ENCODE results near the gene L3MBTL2. TPM values are rescaled to one million over a fixed set of nuclear protein-coding genes. Genes with fewer than 3 reads are reported as not detected.

L3MBTL2 gene
- polyA plus RNA-seq, 3 donors: 27.6 to 28.9 (median 28.6) TPM

DNA sequence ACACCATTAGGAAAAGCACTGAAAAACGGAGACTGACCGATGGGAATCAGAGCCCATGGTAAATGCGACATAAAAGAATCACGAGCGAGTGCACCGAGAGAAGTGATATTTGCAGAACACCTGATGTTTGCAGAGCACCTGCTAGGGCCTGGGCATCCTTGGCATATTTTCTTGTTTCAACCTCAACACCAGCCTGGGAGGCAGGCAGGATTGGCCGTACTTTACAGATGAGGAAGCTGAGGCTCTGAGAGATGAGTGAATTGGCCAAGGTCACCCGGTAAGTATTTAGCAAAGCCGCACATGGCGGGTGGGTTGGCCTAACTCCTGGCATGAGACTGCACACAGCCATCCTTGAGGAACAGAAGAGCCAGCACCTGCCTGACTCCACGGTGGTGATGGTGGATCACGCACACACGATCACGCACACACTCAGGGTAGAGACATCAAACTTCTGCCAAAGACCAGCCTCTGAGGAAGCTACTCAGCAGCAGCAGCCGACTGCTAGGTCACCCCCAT is 57.2 kb downstream of the L3MBTL2 start:
- no peak for DNase-seq

DNA sequence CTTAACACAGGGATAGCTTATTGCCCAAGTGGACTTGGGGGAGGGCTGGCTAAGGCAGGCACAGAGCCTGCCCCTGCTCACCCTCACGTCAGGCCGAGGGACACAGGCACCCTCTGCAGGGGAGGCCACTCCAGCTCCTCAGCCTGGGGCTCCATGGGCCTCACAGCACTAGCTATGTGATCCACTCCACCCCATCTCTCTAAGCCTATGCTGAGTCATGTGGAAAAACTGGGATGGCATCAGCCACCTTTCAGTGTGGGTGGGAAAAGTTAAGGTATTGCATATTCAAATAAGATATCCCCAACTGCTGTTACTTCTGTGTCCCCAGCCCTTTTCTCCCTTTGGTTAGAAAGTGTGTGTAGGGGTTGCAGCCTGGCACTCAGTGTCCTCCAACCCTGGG is 58.6 kb downstream of the L3MBTL2 start:
- DNase-seq: no peak

GRCh38 chr22:41264408-41264941 is 59.4 kb downstream of the L3MBTL2 start:
- no peak for DNase-seq

DNA sequence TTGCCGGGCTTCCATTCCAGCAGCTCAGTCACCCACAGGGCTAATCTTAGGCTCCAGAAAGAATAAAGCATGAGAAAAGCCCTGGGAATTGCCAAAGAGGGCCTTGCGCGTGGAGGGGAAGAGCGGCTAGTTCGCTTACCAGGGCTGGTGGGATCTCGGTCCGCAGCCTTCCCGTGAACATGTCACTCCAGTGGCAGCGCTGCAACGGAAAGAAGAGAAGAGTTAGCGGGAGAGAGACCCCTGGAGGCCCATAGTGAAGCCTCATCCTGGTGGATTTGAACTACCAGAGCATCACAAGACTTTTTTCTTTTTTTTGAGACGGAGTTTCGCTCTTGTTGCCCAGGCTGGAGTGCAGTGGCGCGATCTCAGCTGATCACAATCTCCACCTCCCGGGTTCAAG is 62.8 kb downstream of the L3MBTL2 start:
- no peak for DNase-seq

- DNase-seq: no peak
Observed at GRCh38 chr22:41271787-41272186, 66.7 kb downstream of the L3MBTL2 start.

DNA sequence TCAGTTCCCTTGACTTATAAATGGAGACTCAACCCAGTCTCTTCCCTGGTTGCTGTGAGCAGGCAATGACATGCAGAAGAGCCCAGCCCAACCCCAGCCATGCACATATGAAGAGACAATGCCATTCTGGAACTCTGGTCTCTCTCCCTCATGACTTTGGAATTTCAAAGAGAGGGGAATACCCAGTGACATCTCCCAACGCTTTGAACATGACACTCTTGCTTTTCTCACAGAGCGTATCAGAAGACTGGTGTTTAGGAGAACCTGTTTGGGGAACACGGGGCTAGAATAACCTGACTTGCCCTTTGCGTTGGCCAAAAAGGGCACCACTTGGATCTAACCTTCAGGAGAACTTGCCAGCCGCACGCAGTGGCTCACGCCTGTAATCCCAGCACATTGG is 68.0 kb downstream of the L3MBTL2 start:
- DNase-seq: no peak

GRCh38 chr22:41274856-41275255 is 69.7 kb downstream of the L3MBTL2 start:
- no peak for DNase-seq

GRCh38 chr22:41280065-41280464 is 75.0 kb downstream of the L3MBTL2 start:
- no peak for DNase-seq

GRCh38 chr22:41280854-41281253 is 75.7 kb downstream of the L3MBTL2 start:
- no peak for DNase-seq

Other genes with a start within 250 kb of the L3MBTL2 start
- 10 to 100 TPM; 55.3 to 78.4 (median 72.0) TPM for gene EP300, start 112.7 kb upstream of the L3MBTL2 start, polyA plus RNA-seq (ENCODE audit: insufficient read length in 3 of 3)
- gene CHADL, start 35.6 kb downstream of the L3MBTL2 start, polyA plus RNA-seq (ENCODE audit: insufficient read length in 3 of 3): 1 to 10 TPM; 4.3 to 5.2 (median 4.9) TPM
- gene RANGAP1, start 80.9 kb downstream of the L3MBTL2 start, polyA plus RNA-seq (ENCODE audit: insufficient read length in 3 of 3): 10 to 100 TPM; 59.1 to 62.9 (median 61.2) TPM
- gene ZC3H7B, start 96.2 kb downstream of the L3MBTL2 start, polyA plus RNA-seq (ENCODE audit: insufficient read length in 3 of 3): 100 to 1,000 TPM in 1 of 3 donors, 10 to 100 TPM in 2; 93.3 to 102 (median 96.9) TPM
- 10 to 100 TPM; 14.4 to 18.5 (median 17.8) TPM for gene TEF, start 176.6 kb downstream of the L3MBTL2 start, polyA plus RNA-seq (ENCODE audit: insufficient read length in 3 of 3)
- gene TOB2, start 241.5 kb downstream of the L3MBTL2 start, polyA plus RNA-seq (ENCODE audit: insufficient read length in 3 of 3): 10 to 100 TPM; 54.5 to 60.6 (median 56.1) TPM